Measurements from ENCODE around the gene GAPT.

Gene GAPT

GRCh38 chr5:58542709-58543108 lies 51.5 kb downstream of the GAPT start:
- TF ChIP-seq SNAI2 (CRISPR knock-in tag; IDR thresholded peaks at IDR 0.05) (no peak), TOX (CRISPR knock-in tag; IDR thresholded peaks at IDR 0.05; ENCODE audit: borderline replicate concordance) (no peak), ARNTL (CRISPR knock-in tag; IDR thresholded peaks at IDR 0.05; ENCODE audit: borderline replicate concordance, low read depth) (no peak), ZC3H10 (CRISPR knock-in tag; IDR thresholded peaks at IDR 0.05) (no peak), ZNF8 (CRISPR knock-in tag; IDR thresholded peaks at IDR 0.05) (no peak), POU6F1 (CRISPR knock-in tag; IDR thresholded peaks at IDR 0.05; ENCODE audit: borderline replicate concordance, low read depth) (no peak), ZNF565 (CRISPR knock-in tag; conservative IDR thresholded peaks at IDR 0.05; ENCODE audit: low read depth) (no peak), PPARA (CRISPR knock-in tag; IDR thresholded peaks at IDR 0.05; ENCODE audit: borderline replicate concordance) (no peak), RARB (CRISPR knock-in tag; IDR thresholded peaks at IDR 0.05) (no peak), ZNF70 (CRISPR knock-in tag; IDR thresholded peaks at IDR 0.05) (no peak)
- ATAC-seq: no peak

- TF ChIP-seq ZNF8 (CRISPR knock-in tag; IDR thresholded peaks at IDR 0.05) (no peak), ZFP3 (CRISPR knock-in tag; IDR thresholded peaks at IDR 0.05) (no peak), CSRNP3 (CRISPR knock-in tag; IDR thresholded peaks at IDR 0.05) (no peak), RARB (CRISPR knock-in tag; IDR thresholded peaks at IDR 0.05) (no peak), SNAI2 (CRISPR knock-in tag; IDR thresholded peaks at IDR 0.05) (no peak), ESRRG (CRISPR knock-in tag; IDR thresholded peaks at IDR 0.05) (no peak), ZFP30 (CRISPR knock-in tag; IDR thresholded peaks at IDR 0.05) (no peak)
Observed at GRCh38 chr5:58543723-58544122, 52.5 kb downstream of the GAPT start.

GRCh38 chr5:58544195-58544594 lies 53.0 kb downstream of the GAPT start:
- no peak for TF ChIP-seq GLIS3 (CRISPR knock-in tag; IDR thresholded peaks at IDR 0.05)
- TF ChIP-seq CREB5 (CRISPR knock-in tag; IDR thresholded peaks at IDR 0.05; ENCODE audit: low read depth): no peak
- TF ChIP-seq ESRRG (CRISPR knock-in tag; IDR thresholded peaks at IDR 0.05): no peak
- TF ChIP-seq ZNF8 (CRISPR knock-in tag; IDR thresholded peaks at IDR 0.05): no peak
- TF ChIP-seq ISL1 (CRISPR knock-in tag; IDR thresholded peaks at IDR 0.05): no peak
- TF ChIP-seq TSHZ2 (CRISPR knock-in tag; IDR thresholded peaks at IDR 0.05): no peak
- no peak for TF ChIP-seq ZC3H10 (CRISPR knock-in tag; IDR thresholded peaks at IDR 0.05)
- no peak for TF ChIP-seq TOX (CRISPR knock-in tag; IDR thresholded peaks at IDR 0.05; ENCODE audit: borderline replicate concordance)
- no peak for TF ChIP-seq TCF4 (CRISPR knock-in tag; IDR thresholded peaks at IDR 0.05; ENCODE audit: borderline replicate concordance)
- TF ChIP-seq PPARA (CRISPR knock-in tag; IDR thresholded peaks at IDR 0.05; ENCODE audit: borderline replicate concordance): no peak
- no peak for TF ChIP-seq ZFP30 (CRISPR knock-in tag; IDR thresholded peaks at IDR 0.05)
- no peak for TF ChIP-seq RARB (CRISPR knock-in tag; IDR thresholded peaks at IDR 0.05)
- no peak for ATAC-seq

More at GRCh38 chr5:58543723-58544122, 52.5 kb downstream of the GAPT start:
- ATAC-seq: no peak

GRCh38 chr5:58544926-58545325 lies 53.7 kb downstream of the GAPT start:
- no peak for ATAC-seq
- TF ChIP-seq GLIS3 (CRISPR knock-in tag; IDR thresholded peaks at IDR 0.05) (no peak), TSHZ2 (CRISPR knock-in tag; IDR thresholded peaks at IDR 0.05) (no peak), RARB (CRISPR knock-in tag; IDR thresholded peaks at IDR 0.05) (no peak), ZNF565 (CRISPR knock-in tag; conservative IDR thresholded peaks at IDR 0.05; ENCODE audit: low read depth) (no peak), ZNF70 (CRISPR knock-in tag; IDR thresholded peaks at IDR 0.05) (no peak), OSR1 (CRISPR knock-in tag; IDR thresholded peaks at IDR 0.05) (no peak), ZFP30 (CRISPR knock-in tag; IDR thresholded peaks at IDR 0.05) (no peak), CSRNP3 (CRISPR knock-in tag; IDR thresholded peaks at IDR 0.05) (no peak)
